ENCODE results near the gene PLA1A.

PLA1A gene

DNA sequence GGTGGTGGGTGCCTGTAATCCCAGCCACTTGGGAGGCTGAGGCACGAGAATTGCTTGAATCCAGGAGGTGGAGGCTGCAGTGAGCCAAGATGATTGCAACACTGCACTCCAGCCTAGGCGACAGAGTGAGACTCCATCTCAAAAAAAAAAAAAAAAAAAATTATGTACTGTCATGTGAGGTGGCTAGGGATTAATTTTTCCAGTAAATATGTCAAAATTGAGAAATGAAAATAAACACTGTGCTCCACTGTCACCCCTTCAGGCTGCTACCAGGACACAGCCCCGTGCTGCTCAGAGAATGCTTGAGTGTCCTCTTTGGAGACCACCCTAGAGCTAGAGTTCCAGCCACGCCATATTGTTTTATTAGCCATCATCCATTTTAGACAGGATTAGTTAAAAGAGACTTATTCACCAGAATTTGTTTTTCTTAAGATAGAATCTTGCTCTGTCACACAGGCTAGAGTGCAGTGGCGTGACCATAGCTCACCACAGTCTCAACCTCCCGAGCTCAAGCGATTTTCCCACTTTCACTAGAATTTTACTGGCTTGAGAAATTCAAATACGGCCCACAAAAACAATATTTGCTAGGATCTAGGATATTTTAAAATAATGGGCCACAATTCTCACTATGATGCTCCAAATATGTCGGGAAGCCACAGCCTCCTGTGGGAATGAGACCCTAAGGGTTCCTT, 38.9 kb upstream of the PLA1A start:
- no peaks in the 10 kb centered on the region for H3K36me3 ChIP-seq (ENCODE audit: control insufficient read depth in 2 of 2, insufficient read depth in 1 of 2, low read length in 2 of 2)
- no peak overlapping the region for H3K27ac ChIP-seq (ENCODE audit: extremely low read depth, low read depth, low read length)
- TF ChIP-seq ZBTB7A (tag by site-specific recombination; IDR thresholded peaks at IDR 0.05; ENCODE audit: low read depth) = no peak
- TF ChIP-seq ZNF830 (tag by site-specific recombination; IDR thresholded peaks at IDR 0.05; ENCODE audit: low read depth) = no peak
- no peak for TF ChIP-seq ZNF37A (tag by site-specific recombination; IDR thresholded peaks at IDR 0.05)
- TF ChIP-seq ZNF664 (tag by site-specific recombination; IDR thresholded peaks at IDR 0.05) = no peak
- TF ChIP-seq ZNF350 (tag by site-specific recombination; IDR thresholded peaks at IDR 0.05) = no peak
- TF ChIP-seq, protein P1, sequence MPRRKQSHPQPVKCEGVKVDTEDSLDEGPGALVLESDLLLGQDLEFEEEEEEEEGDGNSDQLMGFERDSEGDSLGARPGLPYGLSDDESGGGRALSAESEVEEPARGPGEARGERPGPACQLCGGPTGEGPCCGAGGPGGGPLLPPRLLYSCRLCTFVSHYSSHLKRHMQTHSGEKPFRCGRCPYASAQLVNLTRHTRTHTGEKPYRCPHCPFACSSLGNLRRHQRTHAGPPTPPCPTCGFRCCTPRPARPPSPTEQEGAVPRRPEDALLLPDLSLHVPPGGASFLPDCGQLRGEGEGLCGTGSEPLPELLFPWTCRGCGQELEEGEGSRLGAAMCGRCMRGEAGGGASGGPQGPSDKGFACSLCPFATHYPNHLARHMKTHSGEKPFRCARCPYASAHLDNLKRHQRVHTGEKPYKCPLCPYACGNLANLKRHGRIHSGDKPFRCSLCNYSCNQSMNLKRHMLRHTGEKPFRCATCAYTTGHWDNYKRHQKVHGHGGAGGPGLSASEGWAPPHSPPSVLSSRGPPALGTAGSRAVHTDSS (tag by site-specific recombination; IDR thresholded peaks at IDR 0.05) = no peak
- TF ChIP-seq ZNF624 (tag by site-specific recombination; IDR thresholded peaks at IDR 0.05) = no peak
- TF ChIP-seq ZNF19 (tag by site-specific recombination; IDR thresholded peaks at IDR 0.05; ENCODE audit: low read depth) = no peak
- no peak for TF ChIP-seq ZNF747 (tag by site-specific recombination; IDR thresholded peaks at IDR 0.05)
- TF ChIP-seq HOXD13 (CRISPR knock-in tag; IDR thresholded peaks at IDR 0.05; ENCODE audit: borderline replicate concordance) = no peak
- TF ChIP-seq ZNF610 (tag by site-specific recombination; IDR thresholded peaks at IDR 0.05; ENCODE audit: borderline replicate concordance) = no peak
- TF ChIP-seq, protein P2, sequence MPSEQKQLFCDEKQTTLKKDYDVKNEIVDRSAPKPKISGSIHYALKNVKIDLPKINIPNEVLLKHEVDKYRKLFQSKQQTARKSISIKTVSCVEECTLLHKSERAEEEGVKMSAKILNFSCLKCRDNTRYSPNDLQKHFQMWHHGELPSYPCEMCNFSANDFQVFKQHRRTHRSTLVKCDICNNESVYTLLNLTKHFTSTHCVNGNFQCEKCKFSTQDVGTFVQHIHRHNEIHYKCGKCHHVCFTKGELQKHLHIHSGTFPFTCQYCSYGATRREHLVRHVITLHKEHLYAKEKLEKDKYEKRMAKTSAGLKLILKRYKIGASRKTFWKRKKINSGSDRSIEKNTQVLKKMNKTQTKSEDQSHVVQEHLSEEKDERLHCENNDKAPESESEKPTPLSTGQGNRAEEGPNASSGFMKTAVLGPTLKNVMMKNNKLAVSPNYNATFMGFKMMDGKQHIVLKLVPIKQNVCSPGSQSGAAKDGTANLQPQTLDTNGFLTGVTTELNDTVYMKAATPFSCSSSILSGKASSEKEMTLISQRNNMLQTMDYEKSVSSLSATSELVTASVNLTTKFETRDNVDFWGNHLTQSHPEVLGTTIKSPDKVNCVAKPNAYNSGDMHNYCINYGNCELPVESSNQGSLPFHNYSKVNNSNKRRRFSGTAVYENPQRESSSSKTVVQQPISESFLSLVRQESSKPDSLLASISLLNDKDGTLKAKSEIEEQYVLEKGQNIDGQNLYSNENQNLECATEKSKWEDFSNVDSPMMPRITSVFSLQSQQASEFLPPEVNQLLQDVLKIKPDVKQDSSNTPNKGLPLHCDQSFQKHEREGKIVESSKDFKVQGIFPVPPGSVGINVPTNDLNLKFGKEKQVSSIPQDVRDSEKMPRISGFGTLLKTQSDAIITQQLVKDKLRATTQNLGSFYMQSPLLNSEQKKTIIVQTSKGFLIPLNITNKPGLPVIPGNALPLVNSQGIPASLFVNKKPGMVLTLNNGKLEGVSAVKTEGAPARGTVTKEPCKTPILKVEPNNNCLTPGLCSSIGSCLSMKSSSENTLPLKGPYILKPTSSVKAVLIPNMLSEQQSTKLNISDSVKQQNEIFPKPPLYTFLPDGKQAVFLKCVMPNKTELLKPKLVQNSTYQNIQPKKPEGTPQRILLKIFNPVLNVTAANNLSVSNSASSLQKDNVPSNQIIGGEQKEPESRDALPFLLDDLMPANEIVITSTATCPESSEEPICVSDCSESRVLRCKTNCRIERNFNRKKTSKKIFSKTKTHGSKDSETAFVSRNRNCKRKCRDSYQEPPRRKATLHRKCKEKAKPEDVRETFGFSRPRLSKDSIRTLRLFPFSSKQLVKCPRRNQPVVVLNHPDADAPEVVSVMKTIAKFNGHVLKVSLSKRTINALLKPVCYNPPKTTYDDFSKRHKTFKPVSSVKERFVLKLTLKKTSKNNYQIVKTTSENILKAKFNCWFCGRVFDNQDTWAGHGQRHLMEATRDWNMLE (tag by site-specific recombination; conservative IDR thresholded peaks at IDR 0.05; ENCODE audit: low read depth) = no peak
- TF ChIP-seq ZNF571 (tag by site-specific recombination; IDR thresholded peaks at IDR 0.05) = no peak
- no peak for TF ChIP-seq ZNF175 (tag by site-specific recombination; IDR thresholded peaks at IDR 0.05)
- no peaks in the 10 kb centered on the region for H3K9me3 ChIP-seq (ENCODE audit: control insufficient read depth, insufficient read depth, low read depth, low read length)
- no peaks in the 10 kb centered on the region for H3K4me1 ChIP-seq (ENCODE audit: control insufficient read depth, insufficient read depth, low read length)
- CTCF ChIA-PET = interaction anchor here (1.0 kb wide), 1 partner anchor 19 kb away, joined by 3 read pairs; no protein-coding TSS in a partner anchor
- POLR2A ChIA-PET = no interaction called here
- H3K4me3 ChIP-seq (ENCODE audit: low read depth, low read length) = no peak overlapping the region

DNA sequence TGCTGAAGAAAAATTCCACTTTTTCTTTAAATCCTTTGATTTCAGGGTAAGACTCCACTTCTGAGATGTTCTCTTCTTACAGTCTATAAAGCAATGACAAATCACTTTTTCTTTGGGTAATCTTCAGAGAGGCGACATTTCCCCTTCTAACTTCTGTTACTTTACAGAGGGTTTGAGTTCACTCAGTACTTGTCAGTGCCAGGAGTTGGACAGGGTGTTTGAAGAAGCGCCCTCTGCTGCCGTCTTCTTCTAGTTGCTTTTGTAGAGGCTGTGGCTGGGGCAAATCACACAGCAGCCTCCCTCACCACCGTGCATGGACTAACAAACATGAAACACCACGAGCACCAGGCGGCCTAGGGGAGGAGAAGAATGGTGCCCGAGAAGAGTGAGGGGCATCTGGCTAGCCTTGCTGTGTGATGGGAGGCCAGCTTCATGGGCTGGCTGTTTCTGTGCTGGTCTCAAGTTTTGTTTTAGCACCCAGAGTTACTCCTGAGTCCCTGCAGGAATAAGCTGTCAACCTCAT, 38.2 kb upstream of the PLA1A start, which contains the start of gene CD80:
Gene CD80 (minus strand): TSS at position 174 of the 523 bp plus-strand sequence. CDS start 1,886 bp downstream, outside the sequence.
- POLR2A ChIA-PET = no interaction called here
- H3K9me3 ChIP-seq (ENCODE audit: control insufficient read depth, insufficient read depth, low read depth, low read length) = no peaks in the 10 kb centered on the region
- CTCF ChIA-PET = interaction anchor here (1.0 to 1.2 kb wide), 2 partner anchors 19 to 290 kb away, joined by 3 to 4 read pairs; no protein-coding TSS in a partner anchor
- no peak within 1 kb of the TSS for H3K4me3 ChIP-seq (ENCODE audit: low read depth, low read length)
- TF ChIP-seq ZNF654 (tag by site-specific recombination; IDR thresholded peaks at IDR 0.05; ENCODE audit: low read depth) = peak; percentile 36
- TF ChIP-seq EGR2 (tag by site-specific recombination; IDR thresholded peaks at IDR 0.05; ENCODE audit: low read depth) = no peak
- no peaks in the 10 kb centered on the region for H3K36me3 ChIP-seq (ENCODE audit: control insufficient read depth in 2 of 2, insufficient read depth in 1 of 2, low read length in 2 of 2)
- no peak within 1 kb of the TSS for H3K27ac ChIP-seq (ENCODE audit: extremely low read depth, low read depth, low read length)
- H3K4me1 ChIP-seq (ENCODE audit: control insufficient read depth, insufficient read depth, low read length) = no peaks in the 10 kb centered on the region
